LNCaP clone FGC (cell line): ENCODE measurements around the gene R3HDM1.
A peak's percentile ranks its signal among the peaks of the same experiment; 100 is the strongest.
"Not testable (repeated sequence)": the region's sequence is repeated elsewhere in the genome, so short reads cannot be mapped to it uniquely, and the experiment has no call there.

Experiments used
- DNase-seq: peaks from one replicate; pipeline ENCODE4 v3.0.0-alpha.2; 2011; ENCODE audit warnings: low read depth
- H3K4me3 ChIP-seq: 2 replicates; pipeline ENCODE4 v1.5.1; 2011; ENCODE audit warnings: mild to moderate bottlenecking, low read depth, low read length, control low read depth
- TF ChIP-seq, protein P1 (sequence below): IDR thresholded peaks from 2 replicates; pipeline ENCODE4 v1.5.1; 2012; ENCODE audit warnings: mild to moderate bottlenecking; ENCODE audit not compliant: control insufficient read depth, insufficient read depth; ENCODE audit errors: extremely low read depth

The R3HDM1 gene

DNA sequence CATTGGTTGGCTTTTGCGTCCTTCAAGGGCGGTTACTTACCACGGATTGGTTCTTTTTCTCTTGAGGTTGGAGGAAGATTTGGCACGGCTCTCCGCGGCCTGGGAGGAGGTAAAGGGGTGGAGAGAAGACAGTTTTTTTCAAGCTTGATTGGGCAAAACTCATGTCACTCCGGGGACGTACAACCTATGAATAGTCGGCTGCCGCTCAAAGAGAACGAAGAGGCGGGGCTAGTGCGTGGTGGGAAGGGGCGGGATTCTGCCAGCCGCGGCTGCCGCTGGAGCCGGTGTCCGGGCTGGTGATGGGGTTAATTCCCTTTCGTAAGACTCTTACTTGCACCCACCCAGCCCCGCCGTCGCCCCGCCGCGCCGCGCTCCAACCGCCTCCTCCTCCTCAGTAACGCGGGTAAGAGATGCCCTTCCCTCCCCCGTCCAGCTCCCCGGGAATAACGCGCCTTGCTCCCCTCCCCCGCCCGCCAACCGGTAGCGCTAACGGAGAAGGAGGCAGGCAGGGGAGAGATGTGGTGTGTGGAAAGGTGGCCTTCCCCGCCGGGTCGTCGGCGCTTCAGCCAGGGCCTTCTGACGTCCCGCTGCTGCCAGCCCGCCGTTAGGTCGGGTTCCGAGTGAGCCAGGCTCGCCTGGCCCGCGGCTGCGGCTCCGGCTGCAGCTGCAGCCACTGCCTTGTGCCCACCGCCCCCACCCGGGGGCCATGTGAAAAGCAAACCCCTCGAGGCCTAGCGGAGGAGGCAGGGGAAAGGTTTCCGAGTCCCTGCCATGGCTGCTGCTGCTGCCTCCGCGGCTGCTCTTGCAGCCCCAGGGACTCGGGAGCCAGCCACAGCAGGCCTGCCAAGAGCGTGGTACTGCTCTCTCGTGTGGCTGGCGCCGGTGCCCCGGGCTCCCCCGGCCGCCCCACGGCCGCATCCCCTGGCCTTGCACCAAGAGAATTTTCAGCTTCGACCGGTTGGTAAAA is at the start of gene R3HDM1:
TSS of gene R3HDM1 (plus strand) at position 254 of the 967 bp plus-strand sequence. CDS start 73,362 bp downstream, outside the sequence.
- peak; percentile 100 for DNase-seq
- TF ChIP-seq, protein P1, sequence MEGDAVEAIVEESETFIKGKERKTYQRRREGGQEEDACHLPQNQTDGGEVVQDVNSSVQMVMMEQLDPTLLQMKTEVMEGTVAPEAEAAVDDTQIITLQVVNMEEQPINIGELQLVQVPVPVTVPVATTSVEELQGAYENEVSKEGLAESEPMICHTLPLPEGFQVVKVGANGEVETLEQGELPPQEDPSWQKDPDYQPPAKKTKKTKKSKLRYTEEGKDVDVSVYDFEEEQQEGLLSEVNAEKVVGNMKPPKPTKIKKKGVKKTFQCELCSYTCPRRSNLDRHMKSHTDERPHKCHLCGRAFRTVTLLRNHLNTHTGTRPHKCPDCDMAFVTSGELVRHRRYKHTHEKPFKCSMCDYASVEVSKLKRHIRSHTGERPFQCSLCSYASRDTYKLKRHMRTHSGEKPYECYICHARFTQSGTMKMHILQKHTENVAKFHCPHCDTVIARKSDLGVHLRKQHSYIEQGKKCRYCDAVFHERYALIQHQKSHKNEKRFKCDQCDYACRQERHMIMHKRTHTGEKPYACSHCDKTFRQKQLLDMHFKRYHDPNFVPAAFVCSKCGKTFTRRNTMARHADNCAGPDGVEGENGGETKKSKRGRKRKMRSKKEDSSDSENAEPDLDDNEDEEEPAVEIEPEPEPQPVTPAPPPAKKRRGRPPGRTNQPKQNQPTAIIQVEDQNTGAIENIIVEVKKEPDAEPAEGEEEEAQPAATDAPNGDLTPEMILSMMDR: no peak; the same call in 1 of the 2 replicates
- H3K4me3 ChIP-seq: peak within 1 kb of the TSS; percentile 87

DNA sequence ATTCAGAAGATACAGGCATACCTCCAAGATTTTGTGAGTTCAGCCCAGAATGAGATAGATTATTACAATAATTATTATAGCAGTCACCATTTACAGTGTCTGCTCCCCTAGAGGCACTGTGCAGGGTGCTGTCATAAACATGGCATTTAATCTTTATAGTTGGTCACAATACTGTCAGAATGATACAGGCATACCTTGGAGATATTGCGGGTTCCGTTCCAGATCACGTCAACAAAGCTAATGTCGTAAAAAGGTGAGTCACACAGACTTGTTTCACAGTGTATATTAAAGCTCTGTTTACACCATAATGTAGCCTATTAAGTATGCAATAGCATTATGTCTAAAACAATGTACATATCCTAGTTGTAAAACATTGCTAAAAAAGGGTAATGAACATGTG is 45.8 kb upstream of the R3HDM1 start:
- TF ChIP-seq, protein P1: no peak
- DNase-seq: peak; percentile 40
- no peak overlapping the region for H3K4me3 ChIP-seq

DNA sequence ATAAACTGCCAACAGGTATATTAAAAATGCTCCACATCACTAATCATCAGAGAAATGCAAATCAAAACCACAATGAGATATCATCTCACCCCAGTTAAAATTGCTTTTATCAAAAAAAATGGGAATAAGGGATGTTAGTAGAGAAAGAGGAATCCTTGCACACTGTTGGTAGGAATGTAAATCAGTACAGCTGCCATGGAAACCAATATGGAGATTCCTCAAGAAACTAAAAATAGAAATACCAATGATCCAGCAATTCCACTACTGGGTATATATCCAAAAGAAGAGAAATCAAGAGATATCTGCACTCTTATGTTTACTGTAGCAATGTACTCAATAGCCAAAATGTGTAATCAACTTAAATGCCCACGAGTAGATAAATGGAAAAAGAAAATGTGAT is 40.9 kb upstream of the R3HDM1 start:
- TF ChIP-seq, protein P1: no peak
- DNase-seq: no peak

DNA sequence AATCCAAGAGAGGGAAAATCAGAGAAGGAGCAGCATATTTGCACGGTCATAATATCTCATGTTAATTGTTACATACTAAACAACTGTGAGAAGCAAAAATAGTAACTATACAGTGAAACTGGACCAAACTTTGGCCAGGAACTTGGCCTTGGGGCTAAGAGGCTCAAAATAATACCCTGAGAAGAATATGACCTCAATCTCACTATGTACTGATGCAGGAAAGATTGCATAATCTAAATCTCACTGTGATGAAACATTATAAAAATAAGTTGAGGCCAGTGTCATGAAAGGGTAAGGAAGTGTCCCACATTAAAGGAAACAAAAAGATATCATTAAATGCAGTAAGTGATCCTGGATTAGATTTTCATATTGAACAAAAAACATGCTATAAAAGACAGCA is 36.8 kb upstream of the R3HDM1 start:
- TF ChIP-seq, protein P1: no peak
- no peak for DNase-seq

More for the DNA sequence above, 40.9 kb upstream of the R3HDM1 start:
- no peak overlapping the region for H3K4me3 ChIP-seq

DNA sequence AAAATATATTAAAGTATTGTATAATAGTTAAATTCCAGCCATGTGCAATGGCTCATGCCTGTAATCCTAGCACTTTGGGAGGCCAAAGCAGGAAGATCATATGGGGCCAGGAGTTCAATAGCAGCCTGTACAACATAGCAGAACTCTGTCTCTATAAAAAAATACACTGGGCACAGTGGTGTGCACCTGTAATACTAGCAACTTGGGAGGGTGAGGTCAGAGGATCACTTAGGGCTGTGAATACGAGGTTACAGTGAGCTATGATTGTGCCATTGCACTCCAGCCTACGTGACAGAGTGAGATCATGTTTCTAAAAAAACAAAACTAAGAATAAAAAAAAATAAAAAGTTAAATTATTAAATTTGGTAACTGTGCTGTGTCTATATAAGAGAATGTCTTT is 36.4 kb upstream of the R3HDM1 start:
- TF ChIP-seq, protein P1: no peak

More for the DNA sequence above, 36.8 kb upstream of the R3HDM1 start:
- no peak overlapping the region for H3K4me3 ChIP-seq

DNA sequence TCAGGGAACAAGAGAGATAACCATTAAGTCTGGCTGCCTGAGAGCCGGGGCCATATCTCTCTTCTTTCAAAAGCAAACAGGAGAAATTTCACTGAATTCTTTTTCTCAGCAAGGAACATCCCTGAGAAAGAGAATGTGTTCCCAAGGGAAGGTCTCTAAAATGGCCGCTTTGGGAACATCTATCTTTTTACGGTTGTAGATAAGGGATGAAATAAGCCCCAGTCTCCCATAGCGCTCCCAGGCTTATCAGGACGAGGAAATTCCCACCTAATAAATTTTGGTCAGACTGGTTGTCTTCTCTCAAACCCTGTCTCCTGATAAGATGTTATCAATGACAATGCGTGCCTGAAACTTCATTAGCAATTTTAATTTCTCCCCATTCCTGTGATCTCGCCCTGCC is 32.7 kb upstream of the R3HDM1 start:
- not testable (repeated sequence) for DNase-seq

More for the DNA sequence above, 36.4 kb upstream of the R3HDM1 start:
- no peak overlapping the region for H3K4me3 ChIP-seq
- no peak for DNase-seq

DNA sequence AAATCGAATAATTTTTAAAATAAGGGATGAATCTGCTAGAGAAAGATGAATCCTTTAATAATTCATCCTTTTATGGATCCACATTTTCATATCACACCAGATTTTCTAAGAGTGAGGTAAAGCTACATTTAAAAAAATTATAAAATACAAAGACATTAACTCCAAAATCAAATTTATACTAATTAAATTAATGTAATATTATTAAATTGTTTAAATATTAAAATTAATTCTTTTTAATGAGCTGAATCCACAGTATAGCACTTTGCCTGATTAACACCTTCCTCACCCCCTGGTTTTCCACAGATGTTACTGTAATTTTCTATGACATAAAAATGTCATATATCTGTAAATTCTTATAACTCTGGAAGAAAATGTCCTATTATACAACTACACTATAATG is 26.5 kb upstream of the R3HDM1 start:
- TF ChIP-seq, protein P1: no peak
- DNase-seq: no peak
- H3K4me3 ChIP-seq: no peak overlapping the region

More for the DNA sequence above, 32.7 kb upstream of the R3HDM1 start:
- not testable (repeated sequence) for H3K4me3 ChIP-seq
